ENCODE data around the gene RHOG.
"Not testable (repeated sequence)": the region's sequence is repeated elsewhere in the genome, so short reads cannot be mapped to it uniquely, and the experiment has no call there.

RHOG gene

GRCh38 chr11:3807909-3808860 is 32.6 kb downstream of the RHOG start, which contains the start of gene PGAP2:
PGAP2 (plus strand) TSS chr11:3808560; CDS start chr11:3811260, 2,700 bp downstream.
- DNase-seq = peak; percentile 19 to 62 (median 54)

- DNase-seq = no peak
These were observed 36.8 kb downstream of the RHOG start for GRCh38 chr11:3803726-3804495.

- DNase-seq = no peak
These were observed 38.6 kb downstream of the RHOG start for GRCh38 chr11:3802011-3802790.

- no peak for DNase-seq
These were observed 40.9 kb downstream of the RHOG start for GRCh38 chr11:3799873-3800272.

- no peak for DNase-seq
These were observed 41.6 kb downstream of the RHOG start for GRCh38 chr11:3799143-3799542.

GRCh38 chr11:3797329-3798090 is 43.2 kb downstream of the RHOG start, which contains the start of gene NUP98:
NUP98 (minus strand) TSS chr11:3797554; CDS start chr11:3782117, 15,437 bp downstream.
- peak; percentile 97 to 100 (median 100) for DNase-seq

- DNase-seq = peak in 1 of 6 experiments; percentile 34
These were observed 43.9 kb downstream of the RHOG start for GRCh38 chr11:3796801-3797328.

- DNase-seq = peak in 1 of 6 experiments; percentile 30
These were observed 44.4 kb downstream of the RHOG start for GRCh38 chr11:3796346-3796745.

GRCh38 chr11:3796002-3796311 is 44.8 kb downstream of the RHOG start:
- no peak for DNase-seq

GRCh38 chr11:3795131-3796001 is 45.4 kb downstream of the RHOG start:
- DNase-seq = peak in 1 of 6 experiments; percentile 6

- not testable (repeated sequence) for DNase-seq
These were observed 46.4 kb downstream of the RHOG start for GRCh38 chr11:3794387-3794786.

GRCh38 chr11:3786781-3787428 is 53.9 kb downstream of the RHOG start:
- DNase-seq = no peak

GRCh38 chr11:3783611-3784010 is 57.1 kb downstream of the RHOG start:
- no peak for DNase-seq

- no peak for DNase-seq
These were observed 57.8 kb downstream of the RHOG start for GRCh38 chr11:3782963-3783362.

- no peak for DNase-seq
These were observed 59.3 kb downstream of the RHOG start for GRCh38 chr11:3781423-3781822.

Data from stimulated activated naive CD4-positive, alpha-beta T cell (primary cell).